Measurements from ENCODE around the gene ABLIM3.

The ABLIM3 gene

GRCh38 chr5:149195962-149196361, 54.7 kb downstream of the ABLIM3 start:
- no peak overlapping the region for H2AFZ ChIP-seq (ENCODE audit: low read depth, low read length, severe bottlenecking)
- no peaks in the 10 kb centered on the region for H3K36me3 ChIP-seq (ENCODE audit: low read length)
- no peak overlapping the region for H3K4me3 ChIP-seq (ENCODE audit: insufficient read depth, low read length, poor library complexity, severe bottlenecking)
- H3K9ac ChIP-seq (ENCODE audit: low read length) = no peak overlapping the region
- no peaks in the 10 kb centered on the region; the same call in 1 of the 2 replicates for H3K27me3 ChIP-seq (ENCODE audit: low read length)
- H3F3A ChIP-seq (ENCODE audit: insufficient read depth) = no peaks in the 10 kb centered on the region
- TF ChIP-seq EZH2phosphoT487 (conservative IDR thresholded peaks at IDR 0.05; ENCODE audit: low read length) = no peak
- no peak for TF ChIP-seq CTCF (IDR thresholded peaks at IDR 0.05; ENCODE audit: insufficient read depth, low read length, poor library complexity, severe bottlenecking)
- no peaks in the 10 kb centered on the region for H4K20me1 ChIP-seq (ENCODE audit: low read depth, low read length)
- H3K79me2 ChIP-seq (ENCODE audit: insufficient read depth, low read length) = no peaks in the 10 kb centered on the region
- H3K9me2 ChIP-seq (replicated peaks; ENCODE audit: insufficient read depth, low read length) = no peaks in the 10 kb centered on the region
- H3K27ac ChIP-seq (ENCODE audit: low read depth, low read length) = no peak overlapping the region
- H3K4me2 ChIP-seq (ENCODE audit: low read depth, low read length, poor library complexity, severe bottlenecking) = no peak overlapping the region
- no peaks in the 10 kb centered on the region for H3K9me3 ChIP-seq (ENCODE audit: insufficient read depth, low read length)

DNA sequence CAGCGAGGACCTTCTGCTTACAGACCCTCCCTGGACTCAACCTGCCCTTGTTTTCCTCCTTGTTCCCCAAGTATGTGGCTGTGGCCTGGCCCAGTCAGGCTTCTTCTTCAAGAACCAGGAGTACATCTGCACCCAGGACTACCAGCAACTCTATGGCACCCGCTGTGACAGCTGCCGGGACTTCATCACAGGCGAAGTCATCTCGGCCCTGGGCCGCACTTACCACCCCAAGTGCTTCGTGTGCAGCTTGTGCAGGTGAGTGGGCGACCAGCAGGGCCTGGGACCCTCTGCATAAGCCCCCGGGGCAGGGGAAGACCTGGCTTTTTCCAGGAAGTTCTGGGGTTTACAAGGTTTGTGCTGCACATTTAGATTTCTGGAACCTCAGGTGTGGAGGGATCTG, 56.9 kb downstream of the ABLIM3 start:
- no peaks in the 10 kb centered on the region for H3K36me3 ChIP-seq (ENCODE audit: low read length)
- no peaks in the 10 kb centered on the region for H3K79me2 ChIP-seq (ENCODE audit: insufficient read depth, low read length)
- no peaks in the 10 kb centered on the region for H4K20me1 ChIP-seq (ENCODE audit: low read depth, low read length)
- H3K9ac ChIP-seq (ENCODE audit: low read length) = no peak overlapping the region
- no peaks in the 10 kb centered on the region for H3K9me2 ChIP-seq (replicated peaks; ENCODE audit: insufficient read depth, low read length)
- no peaks in the 10 kb centered on the region; the same call in 1 of the 2 replicates for H3K27me3 ChIP-seq (ENCODE audit: low read length)
- no peak overlapping the region for H3K4me3 ChIP-seq (ENCODE audit: insufficient read depth, low read length, poor library complexity, severe bottlenecking)
- no peaks in the 10 kb centered on the region for H3F3A ChIP-seq (ENCODE audit: insufficient read depth)
- no peak overlapping the region for H3K4me2 ChIP-seq (ENCODE audit: low read depth, low read length, poor library complexity, severe bottlenecking)
- no peak overlapping the region for H2AFZ ChIP-seq (ENCODE audit: low read depth, low read length, severe bottlenecking)
- no peak overlapping the region for H3K27ac ChIP-seq (ENCODE audit: low read depth, low read length)
- no peaks in the 10 kb centered on the region for H3K9me3 ChIP-seq (ENCODE audit: insufficient read depth, low read length)
- TF ChIP-seq CTCF (IDR thresholded peaks at IDR 0.05; ENCODE audit: insufficient read depth, low read length, poor library complexity, severe bottlenecking) = no peak

GRCh38 chr5:149200355-149200754, 59.1 kb downstream of the ABLIM3 start:
- TF ChIP-seq CTCF (IDR thresholded peaks at IDR 0.05; ENCODE audit: insufficient read depth, low read length, poor library complexity, severe bottlenecking) (no peak), EZH2phosphoT487 (conservative IDR thresholded peaks at IDR 0.05; ENCODE audit: low read length) (no peak)
- no peak overlapping the region for H2AFZ ChIP-seq (ENCODE audit: low read depth, low read length, severe bottlenecking)
- no peak overlapping the region for H3K4me2 ChIP-seq (ENCODE audit: low read depth, low read length, poor library complexity, severe bottlenecking)
- no peaks in the 10 kb centered on the region for H3K27me3 ChIP-seq (ENCODE audit: low read length)
- no peaks in the 10 kb centered on the region for H3K9me2 ChIP-seq (replicated peaks; ENCODE audit: insufficient read depth, low read length)
- no peaks in the 10 kb centered on the region for H3K36me3 ChIP-seq (ENCODE audit: low read length)
- no peaks in the 10 kb centered on the region for H4K20me1 ChIP-seq (ENCODE audit: low read depth, low read length)
- H3K9me3 ChIP-seq (ENCODE audit: insufficient read depth, low read length) = no peaks in the 10 kb centered on the region
- H3K79me2 ChIP-seq (ENCODE audit: insufficient read depth, low read length) = no peaks in the 10 kb centered on the region
- H3K9ac ChIP-seq (ENCODE audit: low read length) = no peak overlapping the region
- H3K4me3 ChIP-seq (ENCODE audit: insufficient read depth, low read length, poor library complexity, severe bottlenecking) = no peak overlapping the region
- no peak overlapping the region for H3K27ac ChIP-seq (ENCODE audit: low read depth, low read length)
- H3F3A ChIP-seq (ENCODE audit: insufficient read depth) = no peaks in the 10 kb centered on the region

Measured in SU-DHL-6 (cell line).